SK-N-SH treated with all-trans-retinoic acid at 6 μM for 48 hours (cell line): ENCODE results near the gene ERVK3-1.

Experiments used
- ARNTL ChIP-seq: fragments of 450-650 bp; formaldehyde crosslinking; IDR thresholded peaks from 2 replicates; pipeline ENCODE4 v1.5.0; 2020; ENCODE audit warnings: low read depth, mild to moderate bottlenecking, moderate library complexity, borderline replicate concordance
- BACH2 ChIP-seq: fragments of 250-450 bp; sonication (Bioruptor Pico); IDR thresholded peaks from 2 replicates; pipeline ENCODE4 v1.9.0; 2021; ENCODE audit warnings: mild to moderate bottlenecking, borderline replicate concordance
- CREB5 ChIP-seq: fragments of 250-450 bp; sonication (Bioruptor Pico); IDR thresholded peaks from 2 replicates; pipeline ENCODE4 v1.5.1; 2020; ENCODE audit warnings: low read depth, mild to moderate bottlenecking, moderate library complexity
- ESRRG ChIP-seq: fragments of 250-450 bp; sonication (Bioruptor Pico); IDR thresholded peaks from 2 replicates; pipeline ENCODE4 v1.6.1; 2021; ENCODE audit warnings: mild to moderate bottlenecking
- ISL1 ChIP-seq: fragments of 250-450 bp; sonication (Bioruptor Pico); IDR thresholded peaks from 2 replicates; pipeline ENCODE4 v2.1.2; 2022; ENCODE audit warnings: mild to moderate bottlenecking, moderate library complexity
- OSR1 ChIP-seq: fragments of 250-450 bp; sonication (Bioruptor Pico); IDR thresholded peaks from 2 replicates; pipeline ENCODE4 v1.8.0; 2022; ENCODE audit warnings: moderate library complexity, mild to moderate bottlenecking, inconsistent platforms
- PATZ1 ChIP-seq: fragments of 250-450 bp; sonication (Bioruptor Pico); IDR thresholded peaks from 2 replicates; pipeline ENCODE4 v1.8.0; 2020; ENCODE audit warnings: mild to moderate bottlenecking, moderate library complexity, borderline replicate concordance
- PPARA ChIP-seq: fragments of 250-450 bp; sonication (Bioruptor Pico); IDR thresholded peaks from 2 replicates; pipeline ENCODE4 v1.5.0; 2020; ENCODE audit warnings: mild to moderate bottlenecking, borderline replicate concordance
- RARB ChIP-seq: fragments of 250-450 bp; sonication (Bioruptor Pico); IDR thresholded peaks from 2 replicates; pipeline ENCODE4 v1.8.0; 2021; ENCODE audit warnings: mild to moderate bottlenecking, moderate library complexity
- TCF4 ChIP-seq: fragments of 250-450 bp; sonication (Bioruptor Pico); IDR thresholded peaks from 2 replicates; pipeline ENCODE4 v1.8.0; 2021; ENCODE audit warnings: mild to moderate bottlenecking, moderate library complexity, borderline replicate concordance
- ZFP30 ChIP-seq: fragments of 450-650 bp; formaldehyde crosslinking; IDR thresholded peaks from 2 replicates; pipeline ENCODE4 v1.5.0; 2022; ENCODE audit warnings: mild to moderate bottlenecking, moderate library complexity
- ZNF8 ChIP-seq: fragments of 450-650 bp; formaldehyde crosslinking; IDR thresholded peaks from 2 replicates; pipeline ENCODE4 v1.5.0; 2020; ENCODE audit warnings: mild to moderate bottlenecking, moderate library complexity
- TF ChIP-seq, protein P1 (sequence below): fragments of 250-450 bp; sonication (Bioruptor Pico); IDR thresholded peaks from 2 replicates; pipeline ENCODE4 v1.5.0; 2020; ENCODE audit warnings: mild to moderate bottlenecking, moderate library complexity

- TF ChIP-seq ZFP30 (CRISPR knock-in tag) (no peak), PATZ1 (no peak), TCF4 (CRISPR knock-in tag) (no peak), RARB (no peak), CREB5 (0 out of 2 replicates have a peak, but pooled peaks have one; percentile 47), OSR1 (CRISPR knock-in tag) (no peak), ZNF8 (CRISPR knock-in tag) (no peak), ESRRG (CRISPR knock-in tag) (no peak), ISL1 (CRISPR knock-in tag) (no peak), BACH2 (no peak), ARNTL (no peak), PPARA (CRISPR knock-in tag) (no peak)
- TF ChIP-seq, protein P1, sequence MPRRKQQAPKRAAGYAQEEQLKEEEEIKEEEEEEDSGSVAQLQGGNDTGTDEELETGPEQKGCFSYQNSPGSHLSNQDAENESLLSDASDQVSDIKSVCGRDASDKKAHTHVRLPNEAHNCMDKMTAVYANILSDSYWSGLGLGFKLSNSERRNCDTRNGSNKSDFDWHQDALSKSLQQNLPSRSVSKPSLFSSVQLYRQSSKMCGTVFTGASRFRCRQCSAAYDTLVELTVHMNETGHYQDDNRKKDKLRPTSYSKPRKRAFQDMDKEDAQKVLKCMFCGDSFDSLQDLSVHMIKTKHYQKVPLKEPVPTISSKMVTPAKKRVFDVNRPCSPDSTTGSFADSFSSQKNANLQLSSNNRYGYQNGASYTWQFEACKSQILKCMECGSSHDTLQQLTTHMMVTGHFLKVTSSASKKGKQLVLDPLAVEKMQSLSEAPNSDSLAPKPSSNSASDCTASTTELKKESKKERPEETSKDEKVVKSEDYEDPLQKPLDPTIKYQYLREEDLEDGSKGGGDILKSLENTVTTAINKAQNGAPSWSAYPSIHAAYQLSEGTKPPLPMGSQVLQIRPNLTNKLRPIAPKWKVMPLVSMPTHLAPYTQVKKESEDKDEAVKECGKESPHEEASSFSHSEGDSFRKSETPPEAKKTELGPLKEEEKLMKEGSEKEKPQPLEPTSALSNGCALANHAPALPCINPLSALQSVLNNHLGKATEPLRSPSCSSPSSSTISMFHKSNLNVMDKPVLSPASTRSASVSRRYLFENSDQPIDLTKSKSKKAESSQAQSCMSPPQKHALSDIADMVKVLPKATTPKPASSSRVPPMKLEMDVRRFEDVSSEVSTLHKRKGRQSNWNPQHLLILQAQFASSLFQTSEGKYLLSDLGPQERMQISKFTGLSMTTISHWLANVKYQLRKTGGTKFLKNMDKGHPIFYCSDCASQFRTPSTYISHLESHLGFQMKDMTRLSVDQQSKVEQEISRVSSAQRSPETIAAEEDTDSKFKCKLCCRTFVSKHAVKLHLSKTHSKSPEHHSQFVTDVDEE = no peak; the same call in 1 of the 2 replicates
Measured at GRCh38 chr19:58361900-58362271, 56.7 kb downstream of the ERVK3-1 start.
